PC-9 (cell line): ENCODE results near the gene ANKRD63.

Experiments
- EZH2 ChIP-seq: fragments of 200-600 bp; sonication (generic); IDR thresholded peaks from 2 replicates; pipeline ENCODE4 v1.8.0; 2017; ENCODE audit warnings: antibody characterized with exemption, low read depth
- TF ChIP-seq, protein P1 (sequence below): fragments of 200-600 bp; sonication (generic); conservative IDR thresholded peaks from 2 replicates; pipeline ENCODE4 v1.6.1; 2017; ENCODE audit warnings: mixed run types, antibody characterized with exemption, mild to moderate bottlenecking, moderate library complexity

DNA sequence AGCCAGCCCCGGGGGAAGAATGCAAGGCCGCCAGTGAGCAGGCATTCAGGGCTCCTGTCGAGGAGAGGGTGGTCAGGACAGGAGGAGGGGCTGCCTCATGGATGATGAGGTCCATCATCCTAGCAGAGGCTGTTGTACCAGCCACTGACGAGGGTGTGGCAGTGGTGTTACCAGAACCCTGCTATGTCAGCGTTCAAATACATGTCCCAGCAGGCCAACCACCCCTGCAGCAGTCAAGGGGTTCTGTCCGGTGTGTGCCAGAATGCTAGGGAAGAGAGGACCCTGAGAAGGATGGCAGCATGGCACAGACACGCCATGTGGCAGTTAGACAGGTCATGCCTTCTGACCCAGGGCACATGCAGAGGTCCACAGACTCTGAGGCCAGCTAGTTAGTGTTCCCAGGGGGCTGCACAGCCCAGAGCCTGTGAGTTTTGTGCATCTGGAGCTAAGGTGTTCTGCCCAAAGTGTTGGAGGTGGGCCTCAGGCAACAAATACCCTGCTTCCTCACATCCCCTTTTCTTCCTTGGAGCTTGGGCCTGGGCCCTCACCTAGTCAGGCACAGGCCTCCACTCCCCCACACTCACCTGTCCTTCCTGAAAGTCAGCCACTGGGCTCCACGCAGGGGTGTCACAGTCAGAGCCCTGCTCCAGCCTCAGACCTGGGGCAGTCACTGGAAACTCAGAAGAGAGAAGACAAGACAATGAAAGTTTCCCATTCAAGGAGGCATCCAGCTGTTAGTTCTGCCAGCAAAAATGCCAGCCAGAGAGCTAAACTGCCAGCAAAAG is 36.2 kb downstream of the ANKRD63 start:
- TF ChIP-seq, protein P1, sequence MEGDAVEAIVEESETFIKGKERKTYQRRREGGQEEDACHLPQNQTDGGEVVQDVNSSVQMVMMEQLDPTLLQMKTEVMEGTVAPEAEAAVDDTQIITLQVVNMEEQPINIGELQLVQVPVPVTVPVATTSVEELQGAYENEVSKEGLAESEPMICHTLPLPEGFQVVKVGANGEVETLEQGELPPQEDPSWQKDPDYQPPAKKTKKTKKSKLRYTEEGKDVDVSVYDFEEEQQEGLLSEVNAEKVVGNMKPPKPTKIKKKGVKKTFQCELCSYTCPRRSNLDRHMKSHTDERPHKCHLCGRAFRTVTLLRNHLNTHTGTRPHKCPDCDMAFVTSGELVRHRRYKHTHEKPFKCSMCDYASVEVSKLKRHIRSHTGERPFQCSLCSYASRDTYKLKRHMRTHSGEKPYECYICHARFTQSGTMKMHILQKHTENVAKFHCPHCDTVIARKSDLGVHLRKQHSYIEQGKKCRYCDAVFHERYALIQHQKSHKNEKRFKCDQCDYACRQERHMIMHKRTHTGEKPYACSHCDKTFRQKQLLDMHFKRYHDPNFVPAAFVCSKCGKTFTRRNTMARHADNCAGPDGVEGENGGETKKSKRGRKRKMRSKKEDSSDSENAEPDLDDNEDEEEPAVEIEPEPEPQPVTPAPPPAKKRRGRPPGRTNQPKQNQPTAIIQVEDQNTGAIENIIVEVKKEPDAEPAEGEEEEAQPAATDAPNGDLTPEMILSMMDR, result no peak
- TF ChIP-seq EZH2, result no peak
